HG03575 (cell line): ENCODE measurements around the gene CDC45.
"Not testable (repeated sequence)": the region's sequence is repeated elsewhere in the genome, so short reads cannot be mapped to it uniquely, and the experiment has no call there.

Experiments
- ATAC-seq: cut with Tn5 transposase; IDR thresholded peaks from one replicate; pipeline ENCODE4 v1.9.1; 2021; ENCODE audit not compliant: unreplicated experiment, insufficient number of reproducible peaks, low FRiP score; ENCODE audit errors: extremely low read depth

Gene CDC45, protein sequence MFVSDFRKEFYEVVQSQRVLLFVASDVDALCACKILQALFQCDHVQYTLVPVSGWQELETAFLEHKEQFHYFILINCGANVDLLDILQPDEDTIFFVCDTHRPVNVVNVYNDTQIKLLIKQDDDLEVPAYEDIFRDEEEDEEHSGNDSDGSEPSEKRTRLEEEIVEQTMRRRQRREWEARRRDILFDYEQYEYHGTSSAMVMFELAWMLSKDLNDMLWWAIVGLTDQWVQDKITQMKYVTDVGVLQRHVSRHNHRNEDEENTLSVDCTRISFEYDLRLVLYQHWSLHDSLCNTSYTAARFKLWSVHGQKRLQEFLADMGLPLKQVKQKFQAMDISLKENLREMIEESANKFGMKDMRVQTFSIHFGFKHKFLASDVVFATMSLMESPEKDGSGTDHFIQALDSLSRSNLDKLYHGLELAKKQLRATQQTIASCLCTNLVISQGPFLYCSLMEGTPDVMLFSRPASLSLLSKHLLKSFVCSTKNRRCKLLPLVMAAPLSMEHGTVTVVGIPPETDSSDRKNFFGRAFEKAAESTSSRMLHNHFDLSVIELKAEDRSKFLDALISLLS

DNA sequence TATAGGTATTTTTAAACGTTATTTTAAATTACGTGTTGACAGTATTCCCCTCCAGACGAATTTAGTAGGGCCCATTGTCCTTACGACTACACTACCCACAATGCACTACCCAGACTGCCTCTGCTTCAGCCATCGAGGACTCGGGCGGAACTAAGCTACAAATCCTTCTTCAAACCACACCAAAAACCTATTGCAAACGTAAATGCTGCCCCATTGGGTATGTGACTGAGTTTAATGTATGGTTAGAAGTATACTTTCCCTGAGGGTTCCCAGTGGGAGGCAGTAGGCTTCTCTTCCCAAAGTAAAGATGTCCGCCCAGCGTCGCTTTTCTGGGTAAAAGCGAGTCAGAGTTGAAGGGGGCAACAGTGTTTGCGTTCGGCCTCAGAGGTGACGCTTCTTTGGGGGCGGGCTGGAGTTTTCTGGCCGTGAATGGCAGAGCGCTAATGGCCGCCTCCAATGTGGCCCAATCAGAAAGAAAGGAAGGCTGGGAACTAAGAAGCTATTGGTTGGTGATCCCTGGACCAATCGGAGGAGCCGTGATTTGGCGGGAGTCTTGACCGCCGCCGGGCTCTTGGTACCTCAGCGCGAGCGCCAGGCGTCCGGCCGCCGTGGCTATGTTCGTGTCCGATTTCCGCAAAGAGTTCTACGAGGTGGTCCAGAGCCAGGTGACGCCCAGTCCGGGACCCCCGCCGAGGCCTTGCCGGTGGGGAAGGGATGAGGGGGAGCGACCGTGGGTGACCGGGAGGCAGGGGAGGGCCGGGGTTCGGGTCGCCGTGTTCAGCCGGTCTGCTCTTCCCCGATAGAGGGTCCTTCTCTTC is at the start of gene CDC45:
Gene CDC45, plus strand, starts transcription at position 566 of the 818 bp plus-strand sequence. Its CDS starts 49 bp downstream, at position 615.
- ATAC-seq = peak; percentile 55

DNA sequence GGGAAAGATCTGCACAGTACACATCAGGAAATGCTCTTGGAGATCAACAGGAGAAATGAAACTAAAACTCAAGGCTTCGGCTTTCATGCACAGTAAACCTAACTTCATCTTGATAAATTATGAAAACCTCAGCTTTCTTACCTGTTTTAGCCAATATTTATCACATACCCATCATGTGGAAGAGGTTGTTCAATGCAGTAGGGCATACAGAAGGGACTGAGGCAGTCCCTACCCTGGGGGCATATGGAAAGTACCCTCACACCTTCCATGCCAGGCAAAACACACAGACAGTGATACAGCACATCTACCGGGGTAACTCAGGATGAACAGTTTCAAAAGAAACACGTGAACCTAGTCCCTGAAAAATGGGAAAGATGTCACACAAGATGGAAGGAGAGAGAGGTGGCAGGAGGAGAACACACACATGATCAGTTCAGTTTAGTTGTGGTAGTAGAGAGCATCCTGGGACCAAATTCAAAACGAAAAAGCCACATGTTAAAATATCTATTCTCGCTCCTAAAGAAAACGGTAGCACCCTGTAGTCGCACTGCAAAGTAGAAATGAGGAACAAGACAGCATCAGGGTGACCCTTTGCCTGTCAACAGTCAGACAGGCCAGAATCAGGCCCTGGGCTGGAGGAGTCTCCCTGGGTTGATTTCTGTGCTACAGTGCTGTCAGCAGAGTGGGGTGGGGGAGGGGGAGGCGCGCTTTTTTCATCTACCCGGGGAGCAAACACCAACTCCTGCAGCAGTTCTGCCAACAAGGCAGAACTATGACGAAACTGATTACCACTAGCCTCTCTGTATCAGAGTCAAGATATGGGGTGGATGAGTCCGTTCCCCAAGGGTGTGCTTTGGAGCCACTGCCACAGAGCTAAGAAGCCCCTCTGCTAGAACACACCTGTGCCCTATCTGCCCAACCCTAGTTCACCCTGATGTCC is 49.5 kb upstream of the CDC45 start:
- no peak for ATAC-seq

DNA sequence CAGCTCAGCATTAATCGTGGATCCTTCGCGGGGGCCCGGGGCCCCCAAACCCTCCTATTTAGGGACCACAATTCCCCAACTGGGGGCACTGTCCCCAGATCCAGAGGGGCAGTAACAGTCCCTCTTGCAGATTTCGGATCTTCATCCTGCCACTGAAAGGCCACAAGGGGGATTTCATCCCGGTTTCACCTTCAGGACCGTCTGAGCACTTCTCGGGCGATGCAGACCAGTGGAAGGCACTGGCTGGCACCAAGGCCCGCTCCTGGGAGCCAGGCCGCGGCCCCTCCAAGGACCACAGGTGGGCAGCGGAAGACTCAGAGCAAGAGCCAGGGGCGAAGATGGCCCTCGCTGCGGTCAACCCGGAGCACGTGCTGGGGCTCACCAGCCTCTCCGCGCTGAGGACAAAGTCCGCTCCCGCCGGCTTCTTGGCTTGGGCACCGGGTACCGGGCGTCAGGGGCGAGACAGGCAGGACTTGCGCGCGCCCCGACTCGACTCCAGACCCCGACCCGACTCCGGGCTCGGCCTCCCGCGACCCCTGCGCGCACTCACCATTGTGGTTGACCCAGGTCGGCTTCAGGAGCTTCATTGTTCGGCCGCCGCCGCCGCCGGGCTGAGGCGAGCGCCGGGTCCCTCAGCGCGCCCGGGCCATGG is 48.7 kb upstream of the CDC45 start:
- ATAC-seq = no peak

DNA sequence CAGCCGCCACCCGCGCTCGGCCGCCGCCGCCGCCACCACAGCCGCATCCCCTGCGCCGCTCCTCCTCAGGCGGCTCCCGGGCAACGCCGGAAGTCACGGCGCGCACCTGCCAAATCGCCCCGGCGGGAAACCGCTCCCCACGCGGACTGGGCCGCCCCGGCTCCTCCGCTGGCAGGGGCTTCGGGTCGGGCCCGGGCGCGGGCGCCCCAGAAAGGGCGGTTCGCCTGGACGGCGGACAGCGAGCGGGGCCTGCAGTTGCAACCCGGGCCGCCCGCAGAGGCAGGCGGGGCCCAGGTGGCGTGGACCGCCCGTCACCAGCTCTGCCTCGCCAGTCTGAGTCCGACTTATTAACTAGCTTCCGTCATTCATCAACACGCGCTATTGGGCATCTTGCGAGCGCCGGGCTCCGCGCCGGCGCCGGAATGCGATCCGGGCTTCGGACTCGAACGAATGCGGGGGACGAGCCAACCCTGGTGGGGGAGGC is 48.0 kb upstream of the CDC45 start, which contains the start of gene HIRA:
Gene HIRA, minus strand, starts transcription at position 85 of the 484 bp plus-strand sequence. CDS start 257 bp downstream, outside the sequence.
- no peak for ATAC-seq

DNA sequence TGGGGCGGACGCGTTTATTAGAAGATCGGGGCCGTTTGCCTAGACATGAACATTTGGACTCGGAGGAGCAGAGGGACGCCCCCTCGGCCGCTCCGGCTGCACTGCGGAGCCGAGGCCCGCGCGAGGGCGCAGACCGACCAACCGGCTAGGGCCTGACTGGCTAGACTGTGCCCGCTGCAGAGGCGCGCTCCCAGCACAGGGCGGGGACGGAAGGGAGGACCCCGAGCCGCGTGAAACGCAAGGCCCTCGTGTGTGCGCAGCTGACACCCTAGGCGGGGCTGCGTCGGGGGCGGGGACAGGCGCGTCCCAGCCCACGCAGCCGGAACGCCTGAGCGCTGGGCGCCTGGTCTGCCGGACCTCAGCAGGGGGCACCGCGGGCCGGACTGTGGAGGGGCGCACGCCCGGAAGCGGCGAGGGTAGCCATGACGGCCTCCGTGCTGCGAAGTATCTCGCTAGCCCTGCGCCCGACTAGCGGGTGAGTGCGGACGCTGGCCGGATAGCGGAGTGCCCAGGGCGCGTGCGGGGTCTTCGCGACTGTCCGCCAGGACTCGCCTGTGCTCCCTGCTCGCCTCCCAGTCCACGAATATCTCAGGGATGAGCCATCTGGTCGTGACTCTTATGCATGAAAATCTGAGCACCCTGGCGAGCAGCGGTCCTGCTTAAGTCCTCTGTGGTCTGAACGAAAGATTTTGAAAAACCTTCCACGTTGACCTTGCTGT is 47.4 kb upstream of the CDC45 start, which contains the start of gene MRPL40:
Gene MRPL40, plus strand, starts transcription at position 413 of the 719 bp plus-strand sequence. Its CDS starts 10 bp downstream, at position 423.
- no peak for ATAC-seq

DNA sequence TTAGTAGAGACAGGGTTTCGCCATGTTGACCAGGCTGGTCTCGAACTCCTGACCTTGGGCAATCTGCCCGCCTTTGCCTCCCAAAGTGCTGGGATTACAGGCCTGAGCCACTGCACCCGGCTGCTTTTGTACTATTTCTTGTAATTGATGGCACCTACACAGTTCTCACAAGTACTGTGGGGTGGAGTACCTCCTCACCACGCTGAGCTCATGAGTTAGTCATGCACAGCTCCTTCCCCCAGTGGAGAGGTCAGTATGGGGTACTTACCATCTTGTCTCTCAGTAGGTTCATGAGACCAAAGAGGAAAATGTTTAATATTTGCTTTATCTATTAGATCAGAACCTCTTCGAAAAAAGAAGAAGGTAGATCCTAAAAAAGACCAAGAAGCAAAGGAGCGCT is 45.3 kb upstream of the CDC45 start:
- ATAC-seq = no peak

DNA sequence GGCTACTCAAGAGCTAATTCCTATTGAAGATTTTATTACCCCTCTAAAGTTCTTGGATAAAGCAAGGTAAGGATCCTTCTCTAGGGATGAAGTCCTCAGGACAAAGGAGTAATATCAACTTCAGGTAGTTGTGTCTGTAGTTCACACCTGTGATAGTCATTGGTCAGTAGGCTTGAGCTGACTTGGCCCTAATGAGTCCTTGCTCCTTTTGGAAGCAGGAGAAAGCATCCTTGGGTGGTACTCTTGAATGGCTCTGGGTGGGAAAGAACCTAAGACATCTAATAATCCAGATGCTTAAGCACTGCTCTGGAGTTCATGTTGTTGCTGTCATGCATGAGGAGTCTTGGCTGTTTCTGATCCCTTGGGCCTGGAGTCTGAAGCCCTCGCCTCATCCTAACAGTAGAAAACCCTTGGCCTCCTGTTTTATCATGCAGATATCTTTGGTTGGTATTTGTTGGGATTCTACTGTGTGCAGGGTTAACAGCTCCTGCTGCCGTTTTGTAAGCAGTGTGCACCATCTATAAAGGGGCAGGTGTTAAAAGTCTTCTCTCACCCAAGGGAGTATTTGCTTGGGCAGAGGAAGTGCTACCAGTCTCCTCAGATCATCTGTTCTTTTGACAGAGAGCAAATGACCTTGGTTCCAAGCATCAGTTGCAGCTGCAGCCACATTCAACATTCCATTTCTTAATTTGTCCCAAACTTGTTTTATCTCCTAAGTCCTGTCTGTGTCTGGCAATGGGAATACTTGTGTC is 44.7 kb upstream of the CDC45 start:
- ATAC-seq = no peak

DNA sequence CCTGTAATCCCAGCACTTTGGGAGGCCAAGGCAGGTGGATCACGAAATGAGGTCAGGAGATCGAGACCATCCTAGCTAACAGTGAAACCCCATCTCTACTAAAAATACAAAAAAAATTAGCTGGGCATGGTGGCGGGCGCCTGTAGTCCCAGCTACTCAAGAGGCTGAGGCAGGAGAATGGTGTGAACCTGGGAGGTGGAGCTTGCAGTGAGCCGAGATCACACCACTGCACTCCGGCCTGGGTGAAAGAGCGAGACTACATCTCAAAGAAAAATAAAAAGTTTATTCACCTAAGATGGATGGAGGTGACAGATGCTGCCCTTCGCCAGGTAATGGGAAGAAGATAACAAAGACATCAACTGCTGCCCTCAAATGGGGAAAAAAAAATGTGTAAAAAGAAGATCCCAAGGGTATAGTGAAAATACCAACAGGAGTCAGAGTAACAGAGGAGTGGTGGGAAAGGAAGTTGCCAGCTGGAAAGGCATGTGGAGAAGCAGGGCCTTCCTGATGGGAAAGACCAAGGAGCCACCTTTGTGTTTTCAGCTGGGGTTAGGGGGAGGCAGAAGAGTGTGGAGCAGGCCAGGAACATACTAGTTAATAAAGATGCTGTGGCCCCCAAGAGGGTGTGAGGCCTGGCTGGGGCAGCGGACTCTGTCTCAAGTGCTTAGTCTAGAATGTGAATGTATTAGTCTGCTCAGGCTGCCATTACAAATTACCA is 43.1 kb upstream of the CDC45 start:
- ATAC-seq = not testable (repeated sequence)

DNA sequence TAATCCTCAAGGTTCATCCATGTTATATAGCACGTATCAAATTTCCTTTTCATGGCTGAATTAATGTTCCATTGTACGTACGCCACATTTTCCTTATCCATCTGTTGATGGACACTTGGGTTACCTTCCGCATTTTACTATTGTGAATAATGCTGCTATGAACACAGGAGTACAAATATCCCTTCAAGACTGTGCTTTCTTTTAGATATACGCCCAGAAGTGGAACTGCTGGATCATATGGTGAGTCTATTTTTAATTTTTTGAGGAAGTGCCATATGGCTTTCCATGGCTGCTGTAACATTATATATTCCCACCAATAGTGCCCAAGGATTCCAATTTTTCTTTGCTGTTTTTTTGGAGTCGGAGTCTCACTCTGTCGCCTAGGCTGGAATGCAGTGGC is 41.4 kb upstream of the CDC45 start:
- no peak for ATAC-seq

DNA sequence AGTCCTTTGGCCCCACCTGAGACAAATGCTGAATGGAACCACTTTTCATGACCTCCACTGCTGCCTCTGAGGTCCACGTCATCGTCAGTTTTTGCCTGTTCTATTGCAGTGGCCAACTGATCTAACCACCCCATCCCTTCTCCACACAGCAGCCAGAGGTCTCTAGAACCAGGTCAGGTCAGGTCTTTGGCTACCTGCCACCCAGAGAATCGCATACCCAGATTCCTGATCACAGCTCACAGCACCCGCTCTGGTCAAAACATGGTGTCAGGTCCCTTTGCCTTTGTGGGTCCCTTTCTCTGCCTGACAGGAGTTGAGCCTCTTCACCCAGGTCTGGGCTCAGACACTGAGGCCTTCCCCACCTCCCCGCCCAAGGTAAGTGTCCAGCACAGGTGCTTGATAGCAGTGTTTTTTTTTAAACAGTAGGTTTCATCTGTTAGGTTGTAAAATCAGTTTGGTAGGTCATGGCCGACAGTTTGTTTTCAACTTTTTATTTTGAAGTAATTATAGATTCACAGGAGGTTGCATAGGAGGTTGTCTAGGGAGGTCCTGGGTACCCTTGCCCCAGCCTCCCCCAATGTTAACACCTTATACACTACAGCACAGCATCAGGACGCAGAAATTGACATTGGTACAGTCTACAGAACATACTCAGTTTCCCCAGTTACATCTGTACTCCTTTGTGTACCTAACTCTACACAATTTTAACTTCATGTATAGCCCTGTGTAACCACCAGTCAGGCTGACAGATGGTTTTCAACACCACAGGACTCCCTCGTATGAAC is 39.1 kb upstream of the CDC45 start:
- ATAC-seq = no peak

DNA sequence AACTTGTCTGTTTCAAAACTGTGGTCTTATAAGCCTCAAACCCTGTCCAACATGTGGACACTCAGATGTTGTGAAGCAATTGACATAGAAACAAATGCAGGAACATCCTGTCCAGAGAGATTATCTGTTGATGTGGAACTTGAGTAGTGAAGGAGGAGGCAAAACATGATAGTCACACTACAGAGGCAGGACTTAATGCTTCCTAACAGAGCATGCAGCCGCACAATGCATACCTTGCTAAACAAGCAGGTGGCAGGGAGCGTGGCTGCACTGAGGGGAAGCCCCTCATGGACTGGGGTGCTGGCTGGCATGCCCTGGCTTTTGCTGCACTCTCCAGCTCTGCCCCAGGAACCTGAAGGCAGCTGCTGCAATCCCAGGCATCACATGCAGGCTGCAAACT is 37.6 kb upstream of the CDC45 start:
- ATAC-seq = no peak

DNA sequence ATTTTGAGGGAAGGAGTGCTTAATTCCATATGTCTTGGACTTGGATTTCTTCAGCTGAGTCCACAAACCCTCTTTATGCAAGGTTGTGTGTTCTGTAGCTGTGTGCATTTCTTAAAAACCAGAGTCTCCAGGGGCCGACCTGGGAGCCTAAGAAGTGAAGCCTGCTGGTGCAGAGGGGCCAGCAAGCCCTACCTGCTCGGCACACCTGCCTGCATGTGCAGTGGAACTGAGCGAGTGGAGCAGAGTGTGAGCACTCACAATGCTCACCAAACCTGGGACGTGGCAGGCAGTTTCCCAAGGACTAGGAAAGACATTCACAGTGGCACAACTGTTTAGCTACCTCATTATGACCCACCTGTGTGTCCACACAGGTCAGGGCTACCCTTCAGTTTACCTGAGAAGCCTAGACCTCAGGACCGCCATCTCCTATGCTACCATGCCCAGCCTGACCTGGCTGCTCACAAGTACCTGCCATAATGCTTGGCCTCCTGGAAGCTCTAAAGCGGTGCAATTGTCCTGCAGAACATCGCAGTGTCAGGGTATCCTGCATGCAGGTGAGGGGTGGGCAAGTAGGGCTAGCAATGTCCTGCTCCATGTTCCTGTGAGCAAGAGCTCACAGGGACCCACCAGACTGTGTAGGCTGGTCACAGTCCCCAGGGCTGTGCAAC is 36.0 kb upstream of the CDC45 start:
- ATAC-seq = no peak

DNA sequence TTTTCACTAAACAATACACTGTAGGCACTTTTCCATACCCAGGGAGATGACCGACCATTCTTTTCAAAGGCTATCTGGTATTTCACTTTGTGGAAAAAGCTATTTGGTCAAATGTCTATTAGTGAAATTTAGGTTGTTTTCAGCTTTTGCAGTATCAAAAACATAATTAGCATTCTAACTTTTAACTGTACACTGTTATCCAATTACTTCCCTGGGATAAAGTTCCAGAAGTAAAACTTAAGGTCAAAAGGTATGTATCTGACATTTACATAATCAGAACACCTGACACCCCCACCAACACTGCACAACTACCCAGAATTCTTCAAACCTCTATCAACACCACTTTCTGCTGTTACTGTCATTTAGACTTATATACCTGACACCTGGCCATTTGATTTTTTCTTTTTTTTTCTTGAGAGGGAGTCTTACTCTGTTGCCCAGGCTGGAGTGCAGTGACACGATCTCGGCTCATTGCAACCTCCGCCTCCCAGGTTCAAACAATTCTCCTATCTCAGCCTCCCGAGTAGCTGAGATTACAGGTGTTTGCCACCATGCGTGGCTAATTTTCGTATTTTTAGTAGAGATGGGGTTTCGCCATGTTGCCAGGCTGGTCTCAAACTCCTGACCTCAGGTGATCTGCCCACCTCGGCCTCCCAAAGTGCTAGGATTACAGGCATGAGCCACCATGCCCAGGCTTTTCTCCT is 34.3 kb upstream of the CDC45 start:
- not testable (repeated sequence) for ATAC-seq

DNA sequence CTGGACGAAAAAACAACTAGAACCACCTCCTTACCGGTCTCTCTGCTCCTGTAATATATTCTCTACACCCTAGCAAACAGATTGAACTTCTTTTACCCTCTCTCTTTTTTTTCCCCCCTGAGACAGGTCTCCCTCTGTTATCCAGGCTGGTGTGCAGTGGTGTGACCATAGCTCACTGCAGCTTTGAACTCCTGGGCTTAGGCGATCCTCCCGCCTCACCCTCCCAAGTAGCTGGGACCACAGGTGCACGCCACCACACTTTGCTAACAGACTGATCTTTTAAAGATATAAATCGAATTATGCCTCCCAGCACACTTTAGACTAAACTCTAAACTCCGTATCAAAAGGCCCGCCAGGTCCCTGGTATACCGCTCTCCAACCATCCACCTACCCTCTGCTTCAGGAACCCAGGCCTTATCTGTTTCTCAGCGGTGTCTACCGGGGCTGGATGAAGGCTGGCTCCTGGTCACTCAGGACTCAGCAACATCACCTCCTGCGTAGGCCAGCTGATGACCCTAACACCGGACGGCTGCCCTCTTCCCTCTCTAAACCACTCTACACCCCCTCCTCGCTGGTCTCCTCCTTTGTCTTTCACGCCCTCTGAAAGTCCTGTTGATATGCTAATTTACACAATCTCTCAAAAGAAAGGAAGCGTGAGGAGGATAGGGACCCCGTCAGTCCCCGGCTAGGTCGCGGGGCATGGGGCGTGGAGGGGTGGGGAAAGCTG is 33.0 kb upstream of the CDC45 start:
- ATAC-seq = no peak
